CD4-positive, alpha-beta T cell treated with Interleukin-17A for 1 hour (primary cell): ENCODE results near the gene PAH.
"Not testable (repeated sequence)": the region's sequence is repeated elsewhere in the genome, so short reads cannot be mapped to it uniquely, and the experiment has no call there.

Source experiments
- DNase-seq: peaks from one replicate; pipeline ENCODE4 v3.0.0-alpha.2; 2020

The PAH gene

DNA sequence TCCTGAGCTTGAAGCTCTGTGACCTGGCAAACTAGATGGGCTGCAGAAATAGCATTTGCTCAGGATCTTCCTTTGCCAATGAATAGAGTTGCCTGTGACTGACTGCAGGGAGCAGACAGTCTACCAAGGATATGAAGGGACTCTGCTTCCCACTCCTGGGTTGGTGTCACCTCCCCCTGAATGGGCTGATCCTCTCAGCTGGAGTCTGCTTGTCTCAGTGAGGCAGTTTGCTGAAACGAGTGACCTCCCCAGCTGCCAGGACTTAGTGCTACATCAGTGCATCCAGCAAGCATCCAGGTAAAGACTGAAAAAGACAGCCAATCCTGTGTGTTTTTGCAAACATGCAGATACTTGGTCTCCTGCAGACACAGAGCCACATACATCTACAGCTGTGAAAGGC, 28.5 kb downstream of the PAH start:
- DNase-seq = no peak

GRCh38 chr12:102885043-102885932, 31.8 kb downstream of the PAH start:
- DNase-seq = no peak

GRCh38 chr12:102883204-102883799, 33.7 kb downstream of the PAH start:
- peak; percentile 28 for DNase-seq

GRCh38 chr12:102880783-102881182, 36.3 kb downstream of the PAH start:
- DNase-seq = no peak

DNA sequence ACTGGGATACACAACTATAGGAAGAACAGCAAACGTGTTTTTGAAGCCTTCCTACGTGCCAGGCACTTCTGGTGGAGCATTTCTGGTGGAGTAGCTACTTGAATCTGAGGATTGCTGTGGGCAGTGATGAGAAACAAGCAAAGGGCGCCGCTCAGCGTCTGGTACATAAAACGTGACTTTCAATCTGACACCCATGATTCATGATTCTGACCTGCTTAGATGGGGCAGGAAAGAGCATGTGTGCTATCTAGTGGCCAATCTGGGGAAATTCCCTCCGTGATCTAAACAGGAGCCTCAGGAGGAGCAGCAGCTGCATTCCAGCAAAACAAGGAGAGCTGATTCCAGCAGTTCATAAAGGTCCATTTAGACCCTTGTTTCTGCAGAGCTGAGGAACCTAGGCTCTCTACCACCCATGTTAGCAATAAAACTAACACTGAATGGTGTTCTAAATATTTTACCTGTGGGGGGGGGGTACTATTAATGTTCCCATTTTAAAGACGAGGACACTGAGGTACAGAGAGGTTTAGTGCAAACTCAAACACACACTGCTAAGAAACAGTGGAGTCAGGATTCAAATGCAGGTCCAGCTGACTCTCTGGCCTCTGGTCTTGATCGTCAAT, 37.8 kb downstream of the PAH start:
- DNase-seq = no peak

- DNase-seq = no peak
Measured at GRCh38 chr12:102876883-102877282, 40.2 kb downstream of the PAH start.

DNA sequence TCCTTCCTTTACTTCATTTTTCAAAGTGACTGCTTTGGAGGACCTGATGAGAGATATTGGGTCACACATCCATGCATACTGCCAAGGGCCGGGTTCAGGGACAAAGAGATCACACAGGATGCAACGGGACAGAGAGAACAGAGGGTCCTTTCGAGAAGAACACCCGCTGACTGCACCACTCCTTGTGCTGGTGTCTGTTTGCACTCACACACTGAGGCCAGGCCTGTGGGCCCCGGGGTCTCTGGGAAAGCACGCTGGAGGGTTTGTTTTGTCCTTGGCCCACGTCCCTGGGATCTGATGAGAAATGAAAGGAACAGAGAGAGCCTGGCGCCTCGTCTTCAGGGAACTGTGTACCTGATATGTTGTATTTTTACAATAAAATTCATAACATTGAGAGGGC, 42.2 kb downstream of the PAH start:
- DNase-seq = no peak

DNA sequence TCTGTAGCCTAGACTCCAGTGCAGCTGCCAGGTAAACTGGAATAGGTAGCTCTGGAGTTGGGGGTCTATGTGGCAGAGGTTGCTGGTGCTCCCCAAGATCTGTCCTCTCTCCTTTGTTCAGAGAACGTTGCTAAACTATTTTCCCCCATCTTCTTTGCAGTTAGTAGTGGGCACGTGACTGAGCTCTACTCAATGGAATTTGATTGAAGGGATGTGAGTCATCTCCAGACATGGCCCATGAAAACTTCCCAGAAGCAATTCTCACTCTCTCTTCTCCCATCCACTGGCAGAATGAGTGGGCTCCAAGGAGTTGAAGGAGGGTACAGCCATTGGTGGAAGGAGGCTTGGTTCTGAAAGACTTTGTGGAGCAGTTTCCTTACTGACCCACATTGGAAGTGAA, 44.0 kb downstream of the PAH start:
- no peak for DNase-seq

GRCh38 chr12:102871014-102871413, 46.0 kb downstream of the PAH start:
- no peak for DNase-seq

DNA sequence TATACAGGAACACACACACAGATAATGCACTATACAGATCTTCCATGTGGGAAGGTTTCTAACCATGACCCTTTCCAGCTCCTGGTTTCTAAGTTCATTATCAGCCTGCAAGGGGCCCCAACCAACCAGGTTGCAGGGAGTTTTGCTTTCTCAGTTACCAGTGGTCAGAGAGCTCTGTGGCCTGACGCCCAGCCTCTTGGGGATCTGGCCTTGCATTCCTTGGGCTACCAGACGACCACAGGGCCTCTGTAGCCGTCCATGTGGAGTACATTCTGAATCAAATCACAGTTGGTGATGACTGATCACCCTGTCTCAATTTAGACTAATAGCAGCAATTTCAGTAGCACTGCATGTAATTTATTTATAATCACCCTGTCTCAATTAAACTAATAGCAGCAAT, 47.5 kb downstream of the PAH start:
- no peak for DNase-seq

GRCh38 chr12:102865821-102866615, 51.0 kb downstream of the PAH start:
- DNase-seq = no peak

GRCh38 chr12:102862486-102862885, 54.6 kb downstream of the PAH start:
- DNase-seq = no peak

- DNase-seq = no peak
Measured at GRCh38 chr12:102851246-102851645, 65.8 kb downstream of the PAH start.

- no peak for DNase-seq
Measured at GRCh38 chr12:102849722-102850447, 67.2 kb downstream of the PAH start.

- no peak for DNase-seq
Measured at GRCh38 chr12:102848832-102849231, 68.2 kb downstream of the PAH start.

DNA sequence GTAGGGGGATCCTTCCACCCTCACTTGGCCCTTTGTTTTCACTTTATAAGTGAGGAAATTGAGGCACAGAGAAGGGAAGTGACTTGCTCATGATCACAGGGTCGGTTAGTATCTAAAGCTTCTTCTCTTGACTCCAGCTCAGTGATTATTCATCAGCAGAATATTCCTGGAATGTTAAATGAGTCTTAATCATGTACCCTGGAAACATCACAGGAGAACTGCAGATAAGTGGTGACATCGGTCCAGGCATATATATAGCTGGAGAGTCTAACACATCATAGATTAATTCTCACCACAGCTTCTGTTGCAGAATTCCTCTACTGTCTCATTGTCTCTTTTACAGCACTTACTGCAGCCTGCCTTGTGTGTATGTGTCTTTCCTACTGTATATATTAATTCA, 69.9 kb downstream of the PAH start:
- DNase-seq = no peak

DNA sequence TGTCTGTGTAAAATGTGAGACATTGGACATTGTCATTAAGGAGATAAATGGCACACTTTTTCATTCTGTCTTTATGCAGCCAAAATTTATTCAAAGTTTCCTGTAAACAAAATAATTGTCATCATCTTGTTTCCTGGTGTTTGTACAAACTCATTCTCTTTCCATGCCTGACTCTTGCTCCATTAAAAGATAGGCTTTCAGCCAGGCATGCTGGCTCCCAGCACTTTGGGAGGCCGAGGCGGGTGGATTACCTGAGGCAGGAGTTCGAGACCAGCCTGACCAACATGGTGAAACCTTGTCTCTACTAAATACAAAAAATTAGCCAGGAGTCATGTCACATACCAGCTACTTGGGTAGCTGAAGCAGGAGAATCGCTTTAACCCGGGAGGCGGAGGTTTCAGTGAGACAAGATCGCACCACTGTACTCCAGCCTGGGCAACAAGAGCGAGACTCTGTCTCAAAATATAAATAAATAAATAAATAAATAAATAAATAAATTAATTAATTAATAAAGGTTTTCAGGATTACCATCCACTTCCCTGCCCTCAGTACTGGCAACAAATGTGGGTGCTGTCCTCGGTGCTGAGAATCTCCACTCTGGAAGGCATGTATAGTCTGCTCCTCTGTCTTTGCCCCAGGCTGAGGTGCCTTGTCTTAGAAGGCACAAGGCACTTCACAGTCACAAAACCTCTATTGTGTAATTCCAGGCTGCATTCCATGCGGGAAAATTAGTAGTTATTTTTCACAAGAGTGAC, 83.2 kb downstream of the PAH start:
- no peak for DNase-seq

- not testable (repeated sequence) for DNase-seq
Measured at GRCh38 chr12:102832826-102833225, 84.2 kb downstream of the PAH start.

DNA sequence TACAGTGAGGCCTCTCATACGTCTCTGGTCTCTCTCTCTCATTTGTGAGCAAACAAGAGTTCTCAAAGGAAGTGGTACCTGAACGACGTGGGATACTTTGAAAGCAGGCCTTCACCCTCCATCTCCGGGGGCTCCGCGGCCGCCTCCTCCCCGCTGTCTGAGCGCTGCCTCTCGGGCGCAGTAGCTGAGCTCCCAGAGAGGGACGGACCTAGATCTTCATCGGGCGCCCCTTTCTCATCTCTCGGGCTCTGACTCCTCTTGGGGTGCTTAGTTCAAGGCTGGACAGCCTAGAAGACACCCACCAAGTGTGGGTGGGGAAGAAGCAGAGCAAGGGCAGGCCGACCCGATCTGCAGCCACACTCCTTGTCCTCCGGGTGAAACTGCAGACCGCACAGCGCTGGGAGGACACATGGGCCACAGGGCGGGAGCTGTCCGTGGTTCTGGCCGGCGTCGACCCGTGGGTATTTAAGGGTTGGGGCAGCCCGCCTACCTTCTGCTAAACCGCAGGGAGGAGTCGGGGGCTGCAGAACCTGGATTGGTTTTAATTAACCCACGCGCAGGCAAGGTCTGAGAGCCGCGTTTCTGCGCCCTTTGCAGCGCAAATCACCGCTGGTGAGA, 92.7 kb downstream of the PAH start:
- no peak for DNase-seq

GRCh38 chr12:102821149-102821548, 95.9 kb downstream of the PAH start:
- DNase-seq = no peak

DNA sequence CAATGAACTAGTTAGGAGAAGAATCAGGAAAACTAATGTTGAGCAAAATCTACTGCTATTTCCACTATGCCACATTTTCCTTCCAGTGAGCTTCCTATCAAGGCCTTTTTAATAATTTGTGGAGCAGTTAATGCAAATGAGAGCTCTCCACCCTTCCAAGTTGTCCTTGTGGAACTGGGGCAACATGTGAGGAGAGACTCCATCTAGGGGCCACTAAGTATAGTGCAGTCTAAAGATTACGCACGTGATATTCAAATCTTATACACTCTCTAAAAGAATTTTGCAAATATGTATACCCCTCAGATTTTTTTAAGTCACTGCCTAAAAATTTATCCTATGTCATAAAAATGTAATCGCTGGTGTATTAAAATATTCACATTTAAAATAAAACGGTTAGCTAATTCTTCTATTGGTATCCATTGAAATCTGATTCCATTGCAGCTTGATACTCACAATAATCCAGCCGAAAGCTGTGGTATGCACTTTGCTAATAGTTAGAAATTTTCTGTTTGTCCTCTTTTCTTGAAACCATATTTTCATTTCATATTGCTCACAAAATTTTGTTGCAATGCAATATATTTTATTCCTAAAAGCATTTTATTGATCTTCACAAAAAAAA, 100.1 kb downstream of the PAH start:
- DNase-seq = peak; percentile 6
